B cell (primary cell): Measurements from ENCODE around the gene CALN1. TPM values are rescaled to one million over a fixed set of nuclear protein-coding genes. Genes with fewer than 3 reads are reported as not detected.

Source experiments
- ATAC-seq: fragments of 200-7000 bp; cut with Tn5 transposase; one replicate; pipeline ENCODE4 v1.10.0; 2021; ENCODE audit warnings: low read depth, mild to moderate bottlenecking, moderate number of reproducible peaks, moderate library complexity
- CTCF ChIA-PET: fragments of 350-600 bp; sonication (Branson Sonifier 250); formaldehyde crosslinking; loops from one replicate; lab custom pipeline; 2021; ENCODE audit warnings: antibody characterized with exemption, inconsistent platforms; lab: Charles Lee
- POLR2A ChIA-PET: fragments of 350-600 bp; sonication (Branson Sonifier 250); formaldehyde crosslinking; loops from one replicate; lab custom pipeline; 2021; ENCODE audit warnings: antibody characterized with exemption; lab: Charles Lee
- DNase-seq: peaks from one replicate; pipeline ENCODE4 v3.0.0; 2013
- H2AFZ ChIP-seq: 2 replicates; pipeline ENCODE4 v1.6.1; 2012; ENCODE audit warnings: mild to moderate bottlenecking, low read depth, low read length; ENCODE audit not compliant: insufficient read depth, poor library complexity, severe bottlenecking
- H3K27ac ChIP-seq, 2 donors: 1 replicate in 1 of 2; 2 replicates in 1 of 2; pipeline ENCODE4 v1.5.1; 2012 to 2013; ENCODE audit warnings: low read length in 2 of 2, mild to moderate bottlenecking in 2 of 2, moderate library complexity in 1 of 2
- H3K27me3 ChIP-seq, 4 experiments: fragments of 200-600 bp in 1 of 4; sonication (generic) in 1 of 4; replicated peaks in 1 of 4; 1 replicate in 2 of 4; 2 replicates in 2 of 4; pipeline versions ENCODE4 v1.6.1 to v1.7.0; 2013 to 2016; ENCODE audit warnings: low read length in 3 of 4, mild to moderate bottlenecking in 2 of 4, mixed read lengths in 1 of 4, moderate library complexity in 1 of 4; ENCODE audit not compliant: insufficient read depth in 4 of 4, control insufficient read depth in 3 of 4; ENCODE audit errors: control extremely low read depth in 1 of 4
- H3K36me3 ChIP-seq, 2 experiments: replicated peaks in 1 of 2; 1 replicate in 1 of 2; 2 replicates in 1 of 2; pipeline versions ENCODE4 v1.6.1 to v1.7.1; 2013; ENCODE audit warnings: low read length in 1 of 2; ENCODE audit not compliant: insufficient read depth in 2 of 2, control insufficient read depth in 1 of 2; ENCODE audit errors: control extremely low read depth in 1 of 2, extremely low read depth in 1 of 2
- H3K4me1 ChIP-seq, 2 donors: fragments of 200-600 bp in 1 of 2; sonication (generic) in 1 of 2; 1 replicate in 1 of 2; 2 replicates in 1 of 2; pipeline versions ENCODE4 v1.5.1 to v1.6.1; 2013 to 2017; ENCODE audit warnings: low read length in 2 of 2; ENCODE audit not compliant: control insufficient read depth in 2 of 2, insufficient read depth in 2 of 2
- H3K4me2 ChIP-seq: replicated peaks from 2 replicates; pipeline ENCODE3; 2012; ENCODE audit warnings: mild to moderate bottlenecking, low read depth, low read length; ENCODE audit not compliant: poor library complexity, severe bottlenecking
- H3K4me3 ChIP-seq, 5 experiments: fragments of 200-600 bp in 1 of 5; sonication (generic) in 1 of 5; 1 replicate in 3 of 5; 2 replicates in 2 of 5; pipeline versions ENCODE4 v1.5.1 to v1.7.0; 2011 to 2016; ENCODE audit warnings: low read length in 4 of 5, mild to moderate bottlenecking in 4 of 5, low read depth in 2 of 5, control low read depth in 1 of 5, moderate library complexity in 1 of 5; ENCODE audit not compliant: insufficient read depth in 1 of 5; ENCODE audit errors: control extremely low read depth in 1 of 5, extremely low read depth in 1 of 5
- H3K79me2 ChIP-seq: fragments of 200-600 bp; sonication (generic); one replicate; pipeline ENCODE4 v1.6.0; 2016; ENCODE audit warnings: low read length; ENCODE audit not compliant: control insufficient read depth, insufficient read depth
- H3K9ac ChIP-seq: fragments of 200-600 bp; sonication (generic); 2 replicates; pipeline ENCODE4 v1.6.1; 2017; ENCODE audit warnings: mild to moderate bottlenecking, low read length, moderate library complexity
- H3K9me3 ChIP-seq, 3 donors: one replicate each; pipeline versions ENCODE4 v1.6.1 to v1.7.1; 2013; ENCODE audit warnings: low read length in 2 of 3; ENCODE audit not compliant: control insufficient read depth in 2 of 3, insufficient read depth in 1 of 3; ENCODE audit errors: control extremely low read depth in 1 of 3
- H4K20me1 ChIP-seq: 2 replicates; pipeline ENCODE4 v1.6.0; 2012; ENCODE audit warnings: mild to moderate bottlenecking, low read length; ENCODE audit not compliant: insufficient read depth, control insufficient read depth, poor library complexity, severe bottlenecking
- H3K27ac Mint-ChIP-seq: one replicate; pipeline ENCODE4 v1.8.0; 2021; ENCODE audit warnings: mixed read lengths
- H3K27me3 Mint-ChIP-seq: one replicate; pipeline ENCODE4 v1.8.0; 2021; ENCODE audit warnings: mixed read lengths
- H3K4me1 Mint-ChIP-seq: one replicate; pipeline ENCODE4 v1.8.0; 2021; ENCODE audit warnings: mixed read lengths
- H3K4me3 Mint-ChIP-seq: one replicate; pipeline ENCODE4 v1.8.0; 2021; ENCODE audit warnings: mixed read lengths
- H3K9me3 Mint-ChIP-seq: one replicate; pipeline ENCODE4 v1.8.0; 2022; ENCODE audit warnings: mixed read lengths; ENCODE audit not compliant: insufficient read depth
- EZH2 ChIP-seq: IDR thresholded peaks from 2 replicates; pipeline ENCODE4 v1.6.1; 2012; ENCODE audit warnings: borderline replicate concordance, low read depth, mild to moderate bottlenecking, moderate library complexity, low read length; ENCODE audit not compliant: insufficient read depth, poor library complexity, severe bottlenecking
- WGBS: methylation state at CpG from one replicate; pipeline ENCODE4 v1.1.5; 2013; ENCODE audit warnings: missing lambda C conversion rate; ENCODE audit not compliant: insufficient coverage; 5-methylcytosine and 5-hydroxymethylcytosine counted together
- intact Hi-C: fragments of 100-400 bp; cut with micrococcal nuclease; formaldehyde crosslinking; loops from one replicate; pipeline ENCODE4 v1.10.0; 2022
- polyA plus RNA-seq: library from polyadenylated mRNA; depleted of rRNA; stranded (reverse); fragments of >200 nt; gene quantifications from 2 replicates; pipeline ENCODE4 v1.2.3, GENCODE V29; 2012
- total RNA-seq, 2 donors: library from RNA; stranded (reverse); fragments of 120-200 nt in 1 of 2; gene quantifications; 1 replicate in 1 of 2; 2 replicates in 1 of 2; pipeline versions ENCODE4 v1.2.3 to v1.2.4, GENCODE V29; 2013 to 2022
- TF ChIP-seq, protein P1 (sequence below): fragments of 200-600 bp; IDR thresholded peaks from one replicate; pipeline ENCODE4 v1.8.0; 2022; ENCODE audit warnings: antibody characterized with exemption, mild to moderate bottlenecking

Gene CALN1
- total and polyA plus RNA-seq, 2 donors (not counting 1 experiment from before 2014, with no cell fraction given) = not detected

DNA sequence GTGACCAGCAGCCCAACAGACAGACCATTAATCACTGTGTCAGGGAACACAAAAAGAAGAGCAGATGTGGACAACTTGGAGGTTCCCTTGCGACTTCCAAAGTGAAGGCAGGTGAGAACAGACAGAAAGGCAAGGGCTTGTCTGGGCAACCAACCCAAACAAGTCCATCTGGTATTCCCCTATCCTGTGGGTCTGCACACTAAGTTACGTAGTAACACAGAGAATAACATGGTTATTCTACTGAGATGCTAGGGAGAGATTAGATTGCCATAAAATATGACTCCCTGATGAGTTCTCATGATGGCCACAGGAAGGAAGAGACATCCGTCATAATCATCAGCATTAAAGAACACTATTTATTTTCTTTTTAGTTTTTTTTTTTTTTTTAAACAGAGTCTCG lies 252.2 kb downstream of the CALN1 start:
- ChIA-PET POLR2A (no interaction called here), CTCF (no interaction called here)
- Histone ChIP-seq H3K4me1 (no peaks in the 10 kb centered on the region), H3K79me2 (no peaks in the 10 kb centered on the region), H3K9ac (no peak overlapping the region), H3K4me2 (no peak overlapping the region), H3K27ac (no peak overlapping the region), H3K9me3 (peaks cover 0 to 18% (median 5%) of the 10 kb centered on the region in 3 donors), H3K27me3 (no peaks in the 10 kb centered on the region), H3K36me3 (no peaks in the 10 kb centered on the region), H3K4me3 (no peak overlapping the region), H4K20me1 (no peaks in the 10 kb centered on the region), H2AFZ (no peak overlapping the region)
- ATAC-seq = no peak
- intact Hi-C loops = no loop called here
- 40% methylated on average over 2 of the region's 4 CpGs for WGBS
- no peaks in the 10 kb centered on the region for H3K4me1 Mint-ChIP-seq
- H3K27me3 Mint-ChIP-seq = no peaks in the 10 kb centered on the region
- H3K9me3 Mint-ChIP-seq = peaks cover 12% of the 10 kb centered on the region
- TF ChIP-seq, protein P1, sequence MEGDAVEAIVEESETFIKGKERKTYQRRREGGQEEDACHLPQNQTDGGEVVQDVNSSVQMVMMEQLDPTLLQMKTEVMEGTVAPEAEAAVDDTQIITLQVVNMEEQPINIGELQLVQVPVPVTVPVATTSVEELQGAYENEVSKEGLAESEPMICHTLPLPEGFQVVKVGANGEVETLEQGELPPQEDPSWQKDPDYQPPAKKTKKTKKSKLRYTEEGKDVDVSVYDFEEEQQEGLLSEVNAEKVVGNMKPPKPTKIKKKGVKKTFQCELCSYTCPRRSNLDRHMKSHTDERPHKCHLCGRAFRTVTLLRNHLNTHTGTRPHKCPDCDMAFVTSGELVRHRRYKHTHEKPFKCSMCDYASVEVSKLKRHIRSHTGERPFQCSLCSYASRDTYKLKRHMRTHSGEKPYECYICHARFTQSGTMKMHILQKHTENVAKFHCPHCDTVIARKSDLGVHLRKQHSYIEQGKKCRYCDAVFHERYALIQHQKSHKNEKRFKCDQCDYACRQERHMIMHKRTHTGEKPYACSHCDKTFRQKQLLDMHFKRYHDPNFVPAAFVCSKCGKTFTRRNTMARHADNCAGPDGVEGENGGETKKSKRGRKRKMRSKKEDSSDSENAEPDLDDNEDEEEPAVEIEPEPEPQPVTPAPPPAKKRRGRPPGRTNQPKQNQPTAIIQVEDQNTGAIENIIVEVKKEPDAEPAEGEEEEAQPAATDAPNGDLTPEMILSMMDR = no peak
- no peak for TF ChIP-seq EZH2
- H3K27ac Mint-ChIP-seq = no peak overlapping the region
- H3K4me3 Mint-ChIP-seq = no peak overlapping the region
- DNase-seq = no peak

DNA sequence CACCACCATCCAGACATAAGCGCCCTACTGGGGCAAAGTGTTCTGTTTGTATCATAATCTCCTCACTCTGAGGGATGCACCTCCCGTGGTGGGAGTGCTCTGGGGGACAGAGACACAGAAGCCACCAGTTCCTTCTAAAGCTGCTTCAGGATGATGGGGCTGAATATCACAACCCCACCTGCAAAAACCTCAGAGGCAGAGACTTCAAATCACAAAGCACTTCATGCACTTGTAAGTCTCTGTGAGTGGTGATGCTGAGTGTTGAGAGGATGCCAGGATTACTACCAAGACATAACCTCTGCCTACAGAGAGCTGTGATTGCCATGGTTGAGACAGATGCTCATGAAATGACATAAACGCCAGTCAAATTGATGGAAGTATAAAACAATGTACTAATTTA lies 255.5 kb downstream of the CALN1 start:
- no peak overlapping the region for H3K4me3 ChIP-seq
- no peak overlapping the region for H3K9ac ChIP-seq
- CTCF ChIA-PET = no interaction called here
- no peaks in the 10 kb centered on the region for H3K4me1 ChIP-seq
- no peak overlapping the region for H3K27ac Mint-ChIP-seq
- WGBS = no CpG with 5 or more reads among the region's 3 CpGs
- intact Hi-C loops = no loop called here
- ATAC-seq (no peak), DNase-seq (peak; percentile 3)
- no peaks in the 10 kb centered on the region for H4K20me1 ChIP-seq
- H3K36me3 ChIP-seq = no peaks in the 10 kb centered on the region
- H3K4me2 ChIP-seq = no peak overlapping the region
- no peaks in the 10 kb centered on the region for H3K27me3 Mint-ChIP-seq
- no peaks in the 10 kb centered on the region for H3K4me1 Mint-ChIP-seq
- H3K9me3 ChIP-seq = peaks cover 0 to 5% (median 0%) of the 10 kb centered on the region in 3 donors
- POLR2A ChIA-PET = no interaction called here
- H3K4me3 Mint-ChIP-seq = no peak overlapping the region
- H3K79me2 ChIP-seq = no peaks in the 10 kb centered on the region
- H3K27me3 ChIP-seq = no peaks in the 10 kb centered on the region
- no peak overlapping the region for H3K27ac ChIP-seq
- H3K9me3 Mint-ChIP-seq = no peaks in the 10 kb centered on the region
- H2AFZ ChIP-seq = no peak overlapping the region
- TF ChIP-seq EZH2 = no peak
- TF ChIP-seq, protein P1 = no peak
